ENCODE measurements around the gene SDF4. TPM values are rescaled to one million over a fixed set of nuclear protein-coding genes. Genes with fewer than 3 reads are reported as not detected.

Gene SDF4
- total and polyA plus RNA-seq, 2 experiments from 2014 or later: 45.0 to 62.6 TPM

GRCh38 chr1:1237874-1238701 lies 6.3 kb upstream of the SDF4 start:
- no peak for DNase-seq (ENCODE audit: low spot score)
- Mint-ChIP-seq H3K9me3 (peaks cover 10% of the 10 kb centered on the region), H3K27ac (no peak overlapping the region), H3K4me1 (peaks cover 11% of the 10 kb centered on the region), H3K36me3 (ENCODE audit: low read depth) (peaks cover 15% of the 10 kb centered on the region), H3K27me3 (ENCODE audit: insufficient read depth, low read depth, poor library complexity) (peaks cover 12% of the 10 kb centered on the region), H3K4me3 (no peak overlapping the region)
- TF ChIP-seq POLR2AphosphoS5 (IDR thresholded peaks at IDR 0.05; ENCODE audit: low read depth) (0 out of 2 replicates have a peak, but pooled peaks have one; percentile 17), ETS1 (IDR thresholded peaks at IDR 0.05) (no peak)
- peaks cover 6% of the 10 kb centered on the region; the same call in 1 of the 2 replicates for H3F3A ChIP-seq (replicated peaks; ENCODE audit: low read depth)
- no peaks in the 10 kb centered on the region for H3K27me3 ChIP-seq (ENCODE audit: insufficient read depth)
- no peak overlapping the region for H2AFZ ChIP-seq
- ATAC-seq: no peak
- no peak overlapping the region for H3K27ac ChIP-seq (ENCODE audit: low read depth)
- no peaks in the 10 kb centered on the region for H3K9me2 ChIP-seq (ENCODE audit: insufficient read depth)
- H3K36me3 ChIP-seq (ENCODE audit: insufficient read depth): no peaks in the 10 kb centered on the region
- H3K79me2 ChIP-seq (replicated peaks; ENCODE audit: insufficient read depth): peaks cover 9% of the 10 kb centered on the region
- no peak overlapping the region for H3K4me2 ChIP-seq
- no peaks in the 10 kb centered on the region for H3K4me1 ChIP-seq (ENCODE audit: insufficient read depth)
- peaks cover 8% of the 10 kb centered on the region for H4K20me1 ChIP-seq (replicated peaks; ENCODE audit: insufficient read depth)
- H3K4me3 ChIP-seq: no peak overlapping the region

GRCh38 chr1:1236945-1237873 lies 5.4 kb upstream of the SDF4 start:
- H3K27ac Mint-ChIP-seq: no peak overlapping the region
- no peaks in the 10 kb centered on the region for H3K27me3 ChIP-seq (ENCODE audit: insufficient read depth)
- no peaks in the 10 kb centered on the region for H3K4me1 ChIP-seq (ENCODE audit: insufficient read depth)
- no peak overlapping the region for H2AFZ ChIP-seq
- peaks cover 9% of the 10 kb centered on the region for H3K79me2 ChIP-seq (replicated peaks; ENCODE audit: insufficient read depth)
- H3K9me3 Mint-ChIP-seq: peaks cover 10% of the 10 kb centered on the region
- DNase-seq (ENCODE audit: low spot score) (no peak), ATAC-seq (no peak; the same call in 2 of the 3 replicates)
- H3K4me3 Mint-ChIP-seq: no peak overlapping the region
- peaks cover 14% of the 10 kb centered on the region for H3K27me3 Mint-ChIP-seq (ENCODE audit: insufficient read depth, low read depth, poor library complexity)
- peaks cover 11% of the 10 kb centered on the region for H3K4me1 Mint-ChIP-seq
- peaks cover 6% of the 10 kb centered on the region; the same call in 1 of the 2 replicates for H3F3A ChIP-seq (replicated peaks; ENCODE audit: low read depth)
- no peaks in the 10 kb centered on the region for H3K9me2 ChIP-seq (ENCODE audit: insufficient read depth)
- no peak overlapping the region for H3K27ac ChIP-seq (ENCODE audit: low read depth)
- H3K36me3 ChIP-seq (ENCODE audit: insufficient read depth): no peaks in the 10 kb centered on the region
- no peak overlapping the region for H3K4me3 ChIP-seq
- H3K4me2 ChIP-seq: no peak overlapping the region
- peaks cover 8% of the 10 kb centered on the region for H4K20me1 ChIP-seq (replicated peaks; ENCODE audit: insufficient read depth)
- H3K36me3 Mint-ChIP-seq (ENCODE audit: low read depth): peaks cover 15% of the 10 kb centered on the region
- TF ChIP-seq CTCF (conservative IDR thresholded peaks at IDR 0.05; ENCODE audit: low read depth in 2 of 2) (no peak), JUNB (IDR thresholded peaks at IDR 0.05; ENCODE audit: unreplicated experiment) (no peak), CREB1 (CRISPR knock-in tag; IDR thresholded peaks at IDR 0.05; ENCODE audit: low read depth) (no peak), ETS1 (IDR thresholded peaks at IDR 0.05) (no peak), NANOG (IDR thresholded peaks at IDR 0.05; ENCODE audit: borderline replicate concordance) (no peak), POLR2AphosphoS5 (IDR thresholded peaks at IDR 0.05; ENCODE audit: low read depth) (no peak), EZH2 (IDR thresholded peaks at IDR 0.05; ENCODE audit: low read depth, unreplicated experiment) (no peak), STAT1 (IDR thresholded peaks at IDR 0.05; ENCODE audit: unreplicated experiment) (no peak), EZH2phosphoT487 (IDR thresholded peaks at IDR 0.05; ENCODE audit: unreplicated experiment) (no peak)
